Smooth muscle cell (in vitro differentiated cells): ENCODE data around the gene VAT1L. TPM values are rescaled to one million over a fixed set of nuclear protein-coding genes. Genes with fewer than 3 reads are reported as not detected.

Experiments
- DNase-seq: peaks from one replicate; lab custom pipeline; 2025; ENCODE audit not compliant: unreplicated experiment; lab: John Stamatoyannopoulos, UW
- H2AFZ ChIP-seq: fragments of 200-600 bp; sonication (generic); 2 replicates; pipeline ENCODE4 v1.6.0; 2016; ENCODE audit warnings: antibody characterized with exemption, low read depth, mild to moderate bottlenecking
- H3F3A ChIP-seq: fragments of 200-600 bp; sonication (generic); 2 replicates; pipeline ENCODE4 v1.6.0; 2017; ENCODE audit warnings: antibody characterized with exemption, low read depth
- H3K27ac ChIP-seq: fragments of 200-600 bp; sonication (generic); 2 replicates; pipeline ENCODE4 v1.5.1; 2016; ENCODE audit warnings: low read depth, mild to moderate bottlenecking
- H3K27me3 ChIP-seq: fragments of 200-600 bp; sonication (generic); 2 replicates; pipeline ENCODE4 v1.6.1; 2016; ENCODE audit warnings: low read depth, mild to moderate bottlenecking
- H3K36me3 ChIP-seq: fragments of 200-600 bp; sonication (generic); 2 replicates; pipeline ENCODE4 v1.5.1; 2016; ENCODE audit warnings: low read depth
- H3K4me1 ChIP-seq: fragments of 200-600 bp; sonication (generic); 2 replicates; pipeline ENCODE4 v1.5.1; 2016; ENCODE audit warnings: low read depth
- H3K4me2 ChIP-seq: fragments of 200-600 bp; sonication (generic); 2 replicates; pipeline ENCODE4 v1.6.0; 2016; ENCODE audit warnings: mild to moderate bottlenecking
- H3K4me3 ChIP-seq: fragments of 200-600 bp; sonication (generic); 2 replicates; pipeline ENCODE4 v1.5.1; 2016; ENCODE audit warnings: mild to moderate bottlenecking
- H3K79me2 ChIP-seq: fragments of 200-600 bp; sonication (generic); 2 replicates; pipeline ENCODE4 v1.6.0; 2016; ENCODE audit warnings: low read depth, mild to moderate bottlenecking
- H3K9ac ChIP-seq: fragments of 200-600 bp; sonication (generic); 2 replicates; pipeline ENCODE4 v1.6.0; 2016; ENCODE audit warnings: low read depth
- H3K9me3 ChIP-seq: fragments of 200-600 bp; sonication (generic); replicated peaks from 2 replicates; pipeline ENCODE4 v1.5.1; 2016; ENCODE audit warnings: low read depth
- H4K20me1 ChIP-seq: fragments of 200-600 bp; sonication (generic); 2 replicates; pipeline ENCODE4 v1.6.0; 2016; ENCODE audit warnings: low read depth
- WGBS: methylation state at CpG from one replicate; pipeline ENCODE4 v1.1.7; 2016; ENCODE audit warnings: low lambda C conversion rate; 5-methylcytosine and 5-hydroxymethylcytosine counted together
- polyA plus RNA-seq: library from polyadenylated mRNA; unstranded; fragments of >200 nt; fragmentation: Nextera tagmentation; extraction: Ambion mirVana; gene quantifications from 2 replicates; pipeline ENCODE4 v1.2.1, GENCODE V29; 2016
- total RNA-seq: library from RNA; depleted of rRNA; stranded (reverse); fragments of >200 nt; gene quantifications from 2 replicates; pipeline ENCODE4 v1.2.3, GENCODE V29; 2014
- TF ChIP-seq, protein P1 (sequence below): fragments of 200-600 bp; sonication (generic); IDR thresholded peaks from 2 replicates; pipeline ENCODE4 v1.5.1; 2017; ENCODE audit warnings: borderline replicate concordance, mild to moderate bottlenecking, antibody characterized with exemption; ENCODE audit not compliant: insufficient read depth, poor library complexity, severe bottlenecking

VAT1L gene
- total and polyA plus RNA-seq, 2 experiments from 2014 or later = 4.0 to 5.4 TPM

DNA sequence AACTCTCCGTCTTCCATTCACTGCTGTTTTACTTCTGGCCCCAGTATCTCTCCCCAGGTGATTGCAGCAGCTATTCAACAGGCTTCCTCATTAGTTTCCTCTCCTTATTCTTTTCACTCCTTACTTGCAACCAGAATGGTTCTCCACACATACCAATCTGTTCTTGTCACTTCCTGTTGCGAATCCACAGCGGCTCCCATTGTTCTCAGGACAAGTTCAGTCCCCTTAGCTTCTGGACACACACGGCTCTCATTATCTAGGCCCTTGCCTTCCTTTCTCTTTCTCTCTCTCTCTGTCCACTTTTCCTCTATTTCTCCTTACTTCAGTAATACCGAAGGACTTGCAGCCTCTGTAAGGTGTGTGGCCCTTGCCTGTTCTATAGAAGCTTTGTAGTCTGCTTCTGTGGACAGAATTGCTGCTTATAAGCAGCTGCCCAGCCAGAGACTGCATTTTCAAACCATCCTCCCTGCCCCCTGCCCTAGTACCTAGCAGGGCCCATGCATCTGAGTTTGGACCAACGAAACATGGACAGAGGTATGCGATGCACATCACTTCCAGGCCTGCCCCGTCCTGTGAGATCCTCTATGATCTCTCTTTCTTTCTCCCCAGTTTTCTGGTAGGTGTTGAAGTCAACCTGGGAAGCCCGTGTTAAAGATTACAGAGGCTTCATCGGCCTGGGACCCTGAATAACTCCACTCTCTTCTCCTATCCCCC, 45.7 kb downstream of the VAT1L start:
- no peak for DNase-seq
- Histone ChIP-seq H3K9me3 (no peaks in the 10 kb centered on the region), H3F3A (peaks cover 6% of the 10 kb centered on the region), H3K27me3 (no peaks in the 10 kb centered on the region), H3K9ac (peak overlapping the region; percentile 76), H3K27ac (peak overlapping the region; percentile 90), H3K4me3 (no peak overlapping the region), H4K20me1 (no peaks in the 10 kb centered on the region), H2AFZ (peak overlapping the region; percentile 56), H3K79me2 (no peaks in the 10 kb centered on the region), H3K4me1 (peaks cover 10% of the 10 kb centered on the region), H3K4me2 (peak overlapping the region; percentile 76), H3K36me3 (no peaks in the 10 kb centered on the region)
- 46% methylated on average over 10 of the region's 10 CpGs for WGBS
- TF ChIP-seq, protein P1, sequence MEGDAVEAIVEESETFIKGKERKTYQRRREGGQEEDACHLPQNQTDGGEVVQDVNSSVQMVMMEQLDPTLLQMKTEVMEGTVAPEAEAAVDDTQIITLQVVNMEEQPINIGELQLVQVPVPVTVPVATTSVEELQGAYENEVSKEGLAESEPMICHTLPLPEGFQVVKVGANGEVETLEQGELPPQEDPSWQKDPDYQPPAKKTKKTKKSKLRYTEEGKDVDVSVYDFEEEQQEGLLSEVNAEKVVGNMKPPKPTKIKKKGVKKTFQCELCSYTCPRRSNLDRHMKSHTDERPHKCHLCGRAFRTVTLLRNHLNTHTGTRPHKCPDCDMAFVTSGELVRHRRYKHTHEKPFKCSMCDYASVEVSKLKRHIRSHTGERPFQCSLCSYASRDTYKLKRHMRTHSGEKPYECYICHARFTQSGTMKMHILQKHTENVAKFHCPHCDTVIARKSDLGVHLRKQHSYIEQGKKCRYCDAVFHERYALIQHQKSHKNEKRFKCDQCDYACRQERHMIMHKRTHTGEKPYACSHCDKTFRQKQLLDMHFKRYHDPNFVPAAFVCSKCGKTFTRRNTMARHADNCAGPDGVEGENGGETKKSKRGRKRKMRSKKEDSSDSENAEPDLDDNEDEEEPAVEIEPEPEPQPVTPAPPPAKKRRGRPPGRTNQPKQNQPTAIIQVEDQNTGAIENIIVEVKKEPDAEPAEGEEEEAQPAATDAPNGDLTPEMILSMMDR = no peak

DNA sequence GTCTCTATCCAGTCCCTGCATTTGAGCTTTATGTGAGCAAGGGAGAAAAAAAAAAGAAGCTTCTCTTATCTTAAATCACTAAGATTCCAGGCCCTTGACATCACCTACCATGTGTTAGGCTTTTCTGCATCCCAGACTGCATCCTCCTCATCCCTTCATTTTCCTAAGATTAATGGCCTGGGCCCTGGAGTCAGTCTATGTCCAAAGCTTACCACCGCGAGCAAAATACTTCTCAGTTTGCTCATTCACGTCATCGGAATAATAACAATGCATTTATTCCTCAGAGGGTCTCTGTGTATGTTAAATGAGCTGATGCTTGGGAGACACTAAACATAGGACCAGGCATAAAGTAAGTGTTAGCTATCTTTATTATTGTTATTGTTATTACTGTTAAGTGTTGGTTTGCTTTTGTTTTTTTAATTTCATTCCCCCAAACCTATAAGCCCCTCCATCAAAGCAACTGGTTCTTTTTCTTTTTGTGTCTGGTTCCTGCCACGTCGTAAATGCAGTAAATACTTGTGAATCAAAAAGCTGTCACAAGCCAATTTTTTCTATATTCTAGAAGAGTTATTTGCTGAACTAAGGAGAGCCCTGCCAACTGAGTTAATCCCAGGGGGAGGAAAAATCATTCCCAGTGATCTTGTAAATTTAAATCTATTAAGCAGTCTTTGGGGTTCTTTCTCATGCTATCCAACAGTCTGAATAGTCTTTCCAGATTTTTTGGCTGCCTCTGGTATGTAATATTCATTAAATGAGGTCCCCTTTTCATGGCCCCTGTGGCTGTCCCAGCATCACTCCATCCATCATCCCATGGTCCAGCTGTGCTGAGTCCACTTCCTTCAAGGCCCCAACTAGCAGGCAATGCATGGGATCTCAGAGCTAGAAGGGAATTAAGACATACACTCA, 46.5 kb downstream of the VAT1L start:
- Histone ChIP-seq H4K20me1 (no peaks in the 10 kb centered on the region), H2AFZ (no peak overlapping the region), H3K36me3 (no peaks in the 10 kb centered on the region), H3K27ac (peak overlapping the region; percentile 90), H3K4me1 (peaks cover 10% of the 10 kb centered on the region), H3K4me2 (peak overlapping the region; percentile 76), H3K9me3 (no peaks in the 10 kb centered on the region), H3F3A (peaks cover 6% of the 10 kb centered on the region), H3K9ac (peak overlapping the region; percentile 76), H3K27me3 (no peaks in the 10 kb centered on the region), H3K79me2 (no peaks in the 10 kb centered on the region), H3K4me3 (no peak overlapping the region)
- DNase-seq = no peak
- TF ChIP-seq, protein P1 = no peak
- WGBS = 13% methylated on average over 6 of the region's 6 CpGs

DNA sequence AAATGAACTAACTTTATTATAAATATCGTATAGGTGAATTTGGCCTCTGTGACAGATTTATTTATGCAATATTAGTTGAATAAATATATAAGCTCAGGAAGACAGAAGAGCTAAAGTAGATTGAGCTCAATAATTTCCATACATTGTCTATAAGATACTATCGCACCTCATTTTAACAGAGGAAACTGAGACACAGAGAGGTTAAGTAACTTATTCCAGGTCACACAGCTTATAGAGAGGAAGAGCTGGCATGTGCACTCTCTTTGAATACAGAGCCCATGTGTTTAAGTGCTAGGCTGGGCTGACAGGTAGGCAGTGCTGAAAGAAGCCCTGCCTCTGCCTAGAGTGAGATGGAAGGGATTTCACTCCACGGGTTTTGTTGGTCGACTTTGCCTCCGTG, 48.4 kb downstream of the VAT1L start:
- no peaks in the 10 kb centered on the region for H4K20me1 ChIP-seq
- no peaks in the 10 kb centered on the region for H3K9me3 ChIP-seq
- peaks cover 6% of the 10 kb centered on the region for H3F3A ChIP-seq
- no peak overlapping the region for H3K4me2 ChIP-seq
- H3K27me3 ChIP-seq = no peaks in the 10 kb centered on the region
- H3K4me3 ChIP-seq = no peak overlapping the region
- no peak overlapping the region for H3K9ac ChIP-seq
- peaks cover 10% of the 10 kb centered on the region for H3K4me1 ChIP-seq
- DNase-seq = no peak
- no peaks in the 10 kb centered on the region for H3K79me2 ChIP-seq
- H3K36me3 ChIP-seq = no peaks in the 10 kb centered on the region
- no peak overlapping the region for H2AFZ ChIP-seq
- no peak overlapping the region for H3K27ac ChIP-seq
- 99% methylated on average over 5 of the region's 5 CpGs for WGBS
- TF ChIP-seq, protein P1 = no peak
